Spleen (tissue), 7 donors: ENCODE data around the gene ATP12A.

Source experiments
- POLR2AphosphoS5 ChIP-seq, 3 donors: sonication (generic); formaldehyde crosslinking; IDR thresholded peaks; one replicate each; pipeline ENCODE4 v1.5.1; 2017; ENCODE audit warnings: antibody characterized with exemption in 3 of 3
- TF ChIP-seq, protein P1 (sequence below), 11 experiments: fragments of 200-600 bp in 7 of 11; fragments of 450-650 bp in 4 of 11; sonication (generic) in 4 of 11; IDR thresholded peaks in 8 of 11; conservative IDR thresholded peaks in 3 of 11; 1 replicate in 7 of 11; 2 replicates in 4 of 11; pipeline versions ENCODE4 v1.4.0 to v1.8.0; 2016 to 2021; ENCODE audit warnings: antibody characterized with exemption in 11 of 11, inconsistent platforms in 4 of 11, mild to moderate bottlenecking in 1 of 11
- donor health status: DM: no; HTN: no; CAD: no; lungs with moderate emphysema.
- donor health status: DM: no; HTN: no; CAD: no.
- donor health status: DM: no; HTN: no; CAD: no.

- no peak for TF ChIP-seq POLR2AphosphoS5 (IDR thresholded peaks at IDR 0.05)
- TF ChIP-seq, protein P1, sequence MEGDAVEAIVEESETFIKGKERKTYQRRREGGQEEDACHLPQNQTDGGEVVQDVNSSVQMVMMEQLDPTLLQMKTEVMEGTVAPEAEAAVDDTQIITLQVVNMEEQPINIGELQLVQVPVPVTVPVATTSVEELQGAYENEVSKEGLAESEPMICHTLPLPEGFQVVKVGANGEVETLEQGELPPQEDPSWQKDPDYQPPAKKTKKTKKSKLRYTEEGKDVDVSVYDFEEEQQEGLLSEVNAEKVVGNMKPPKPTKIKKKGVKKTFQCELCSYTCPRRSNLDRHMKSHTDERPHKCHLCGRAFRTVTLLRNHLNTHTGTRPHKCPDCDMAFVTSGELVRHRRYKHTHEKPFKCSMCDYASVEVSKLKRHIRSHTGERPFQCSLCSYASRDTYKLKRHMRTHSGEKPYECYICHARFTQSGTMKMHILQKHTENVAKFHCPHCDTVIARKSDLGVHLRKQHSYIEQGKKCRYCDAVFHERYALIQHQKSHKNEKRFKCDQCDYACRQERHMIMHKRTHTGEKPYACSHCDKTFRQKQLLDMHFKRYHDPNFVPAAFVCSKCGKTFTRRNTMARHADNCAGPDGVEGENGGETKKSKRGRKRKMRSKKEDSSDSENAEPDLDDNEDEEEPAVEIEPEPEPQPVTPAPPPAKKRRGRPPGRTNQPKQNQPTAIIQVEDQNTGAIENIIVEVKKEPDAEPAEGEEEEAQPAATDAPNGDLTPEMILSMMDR (IDR thresholded peaks at IDR 0.05 in 8 of 11, conservative IDR thresholded peaks at IDR 0.05 in 3 of 11): no peak
Measured at GRCh38 chr13:24659239-24659638, 21.0 kb upstream of the ATP12A start.
